ENCODE data around the gene VCX3B. TPM values are rescaled to one million over a fixed set of nuclear protein-coding genes. Genes with fewer than 3 reads are reported as not detected.
"Not testable (repeated sequence)": the region's sequence is repeated elsewhere in the genome, so short reads cannot be mapped to it uniquely, and the experiment has no call there.

Gene VCX3B
- polyA plus RNA-seq (2012; ENCODE audit: insufficient read depth, insufficient read length, low read depth), result not detected

DNA sequence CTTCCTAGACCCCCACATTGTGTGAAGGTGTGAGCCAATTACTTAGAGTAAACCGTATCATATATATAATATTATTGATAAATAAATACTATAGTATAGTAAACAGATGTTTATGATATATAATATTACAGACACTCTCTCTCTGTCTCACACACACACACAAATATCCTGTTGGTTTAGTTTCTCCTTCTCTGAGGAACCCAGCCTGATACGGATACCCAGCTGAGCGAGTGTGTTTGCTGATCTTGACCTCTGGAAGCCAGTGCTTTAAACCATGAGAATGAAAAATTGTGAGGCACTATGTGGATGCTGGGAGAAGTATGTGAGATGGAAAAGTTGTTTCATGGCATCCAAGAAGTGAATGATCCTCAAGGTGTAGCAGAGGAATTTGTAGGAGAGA is at the start of gene VCX3B:
Gene VCX3B (plus strand): TSS at position 301 of the 400 bp plus-strand sequence. CDS start 621 bp downstream, outside the sequence.
- H3K27me3 ChIP-seq; H3K4me3 ChIP-seq (ENCODE audit: low read depth, low read length); H3K4me1 ChIP-seq; H3K9me3 ChIP-seq; H3K36me3 ChIP-seq; DNase-seq: not testable (repeated sequence)

DNA sequence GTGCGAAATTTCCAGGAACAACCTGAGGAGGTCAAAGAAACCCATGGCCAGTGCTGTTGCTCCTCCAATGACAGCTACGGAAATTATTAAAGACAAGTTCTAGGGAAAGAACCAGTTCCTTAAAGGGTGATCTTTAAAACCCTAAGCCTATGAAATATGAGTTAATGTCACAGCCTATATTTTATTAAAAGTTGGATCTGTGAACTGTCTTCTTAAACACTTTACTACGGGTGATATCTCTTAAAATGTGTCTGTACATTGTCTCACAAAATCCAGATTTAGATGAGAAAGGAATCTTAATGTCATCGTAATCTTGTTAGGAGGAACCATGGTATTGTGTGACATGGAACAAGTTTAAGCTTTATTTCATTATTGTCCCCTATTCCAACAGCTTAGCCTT is 46.3 kb upstream of the VCX3B start:
- no peaks in the 10 kb centered on the region for H3K4me1 ChIP-seq
- no peak for DNase-seq
- no peaks in the 10 kb centered on the region for H3K36me3 ChIP-seq
- H3K9me3 ChIP-seq, result no peaks in the 10 kb centered on the region
- H3K27me3 ChIP-seq, result no peaks in the 10 kb centered on the region
- no peak overlapping the region for H3K4me3 ChIP-seq (ENCODE audit: low read depth, low read length)
- TF ChIP-seq, protein P1, sequence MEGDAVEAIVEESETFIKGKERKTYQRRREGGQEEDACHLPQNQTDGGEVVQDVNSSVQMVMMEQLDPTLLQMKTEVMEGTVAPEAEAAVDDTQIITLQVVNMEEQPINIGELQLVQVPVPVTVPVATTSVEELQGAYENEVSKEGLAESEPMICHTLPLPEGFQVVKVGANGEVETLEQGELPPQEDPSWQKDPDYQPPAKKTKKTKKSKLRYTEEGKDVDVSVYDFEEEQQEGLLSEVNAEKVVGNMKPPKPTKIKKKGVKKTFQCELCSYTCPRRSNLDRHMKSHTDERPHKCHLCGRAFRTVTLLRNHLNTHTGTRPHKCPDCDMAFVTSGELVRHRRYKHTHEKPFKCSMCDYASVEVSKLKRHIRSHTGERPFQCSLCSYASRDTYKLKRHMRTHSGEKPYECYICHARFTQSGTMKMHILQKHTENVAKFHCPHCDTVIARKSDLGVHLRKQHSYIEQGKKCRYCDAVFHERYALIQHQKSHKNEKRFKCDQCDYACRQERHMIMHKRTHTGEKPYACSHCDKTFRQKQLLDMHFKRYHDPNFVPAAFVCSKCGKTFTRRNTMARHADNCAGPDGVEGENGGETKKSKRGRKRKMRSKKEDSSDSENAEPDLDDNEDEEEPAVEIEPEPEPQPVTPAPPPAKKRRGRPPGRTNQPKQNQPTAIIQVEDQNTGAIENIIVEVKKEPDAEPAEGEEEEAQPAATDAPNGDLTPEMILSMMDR (IDR thresholded peaks at IDR 0.05; ENCODE audit: low read depth, low read length), result no peak

DNA sequence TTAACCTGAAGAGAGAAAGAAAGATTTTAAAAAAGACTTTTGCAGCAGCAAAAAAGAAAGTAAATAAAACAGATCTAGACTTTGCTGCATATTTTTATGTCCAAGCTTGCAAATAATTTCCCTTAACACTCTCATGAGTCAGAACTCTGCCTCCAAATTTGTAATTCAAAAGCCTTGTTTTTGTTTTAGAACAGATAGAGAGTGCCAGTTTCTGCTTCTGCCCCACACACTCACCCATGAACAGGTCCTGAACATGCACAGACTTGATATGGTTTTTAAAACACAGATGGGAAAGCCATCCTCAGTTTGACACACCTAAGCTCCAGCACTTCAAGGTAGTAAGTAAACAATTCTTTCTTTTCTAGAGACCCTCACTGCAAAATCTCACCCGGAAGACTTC is 39.7 kb upstream of the VCX3B start:
- no peak for DNase-seq
- Histone ChIP-seq H3K4me1 (no peaks in the 10 kb centered on the region), H3K36me3 (no peaks in the 10 kb centered on the region), H3K4me3 (ENCODE audit: low read depth, low read length) (no peak overlapping the region), H3K9me3 (no peaks in the 10 kb centered on the region), H3K27me3 (no peaks in the 10 kb centered on the region)
- TF ChIP-seq, protein P1 (IDR thresholded peaks at IDR 0.05; ENCODE audit: low read depth, low read length), result no peak

DNA sequence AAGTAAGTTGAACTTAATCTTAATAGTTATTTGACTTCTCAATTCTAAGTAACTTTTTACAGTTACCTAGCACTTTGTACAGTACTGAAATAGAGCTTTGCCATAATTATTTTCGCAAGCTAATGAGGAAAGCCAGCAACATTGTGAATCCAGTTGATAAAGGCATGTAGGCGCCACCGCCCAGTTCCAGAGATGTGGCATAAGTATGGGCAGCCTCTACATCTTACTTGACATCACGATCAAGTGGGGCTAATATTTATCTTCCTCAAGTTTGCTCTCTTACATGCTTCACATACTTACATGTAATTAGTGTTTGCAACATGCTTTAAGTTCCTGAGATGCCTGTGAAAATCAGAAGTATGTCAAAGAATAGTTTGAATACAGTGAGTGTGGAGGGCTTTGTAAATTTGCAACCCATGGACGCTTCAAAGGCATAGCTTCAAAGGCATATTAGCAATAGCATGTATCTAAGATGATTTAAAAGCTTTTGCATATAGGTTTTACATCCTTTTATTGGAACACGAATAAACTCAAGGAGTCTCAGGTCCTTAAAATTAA is 34.9 kb upstream of the VCX3B start:
- H3K4me3 ChIP-seq (ENCODE audit: low read depth, low read length), result no peak overlapping the region
- H3K9me3 ChIP-seq, result no peaks in the 10 kb centered on the region
- TF ChIP-seq, protein P1 (IDR thresholded peaks at IDR 0.05; ENCODE audit: low read depth, low read length), result no peak
- H3K36me3 ChIP-seq, result no peaks in the 10 kb centered on the region
- DNase-seq, result no peak
- no peaks in the 10 kb centered on the region for H3K27me3 ChIP-seq
- no peaks in the 10 kb centered on the region for H3K4me1 ChIP-seq

DNA sequence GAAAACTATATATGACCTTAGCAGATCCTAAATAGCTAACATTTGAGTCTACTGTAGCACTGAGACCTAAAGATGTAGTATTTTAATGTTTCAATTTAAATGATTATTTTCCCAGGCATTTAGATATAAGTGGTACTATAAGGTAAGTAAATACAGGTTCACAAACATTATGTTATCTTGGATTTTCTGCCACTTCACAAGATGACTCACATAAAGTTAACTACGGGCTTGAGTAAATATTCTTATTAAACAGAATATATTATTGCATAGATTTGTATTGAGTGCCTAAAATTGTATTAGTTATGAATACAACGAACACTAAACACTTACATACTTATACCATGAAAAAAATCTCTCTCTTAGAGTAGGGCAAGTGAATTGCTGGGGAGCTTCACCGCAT is 34.2 kb upstream of the VCX3B start:
- Histone ChIP-seq H3K9me3 (no peaks in the 10 kb centered on the region), H3K4me1 (no peaks in the 10 kb centered on the region)

DNA sequence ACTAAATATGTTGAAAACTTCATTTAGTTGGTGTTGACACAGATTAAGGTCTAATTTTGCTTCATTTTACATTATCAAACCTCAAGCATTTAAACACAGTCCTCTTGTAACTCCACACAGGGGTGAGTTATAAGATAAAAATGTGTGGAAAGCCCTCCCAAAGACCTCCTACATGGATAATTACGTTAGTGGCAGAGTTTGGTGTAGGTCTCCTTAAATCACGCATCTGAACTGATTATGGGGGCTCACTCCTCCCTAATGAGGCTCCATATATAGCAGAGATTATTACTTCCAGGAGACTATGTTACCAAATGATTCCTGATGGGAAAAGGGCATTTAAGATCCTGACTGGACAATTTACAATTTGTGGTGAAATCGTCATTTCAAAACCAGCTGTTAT is 32.2 kb upstream of the VCX3B start:
- H3K9me3 ChIP-seq, result no peaks in the 10 kb centered on the region
- no peaks in the 10 kb centered on the region for H3K27me3 ChIP-seq
- TF ChIP-seq, protein P1 (IDR thresholded peaks at IDR 0.05; ENCODE audit: low read depth, low read length), result no peak
- H3K4me3 ChIP-seq (ENCODE audit: low read depth, low read length), result no peak overlapping the region
- no peaks in the 10 kb centered on the region for H3K4me1 ChIP-seq
- H3K36me3 ChIP-seq, result no peaks in the 10 kb centered on the region
- no peak for DNase-seq

More for the DNA sequence above, 34.2 kb upstream of the VCX3B start:
- DNase-seq, result no peak
- TF ChIP-seq, protein P1 (IDR thresholded peaks at IDR 0.05; ENCODE audit: low read depth, low read length), result no peak
- no peak overlapping the region for H3K4me3 ChIP-seq (ENCODE audit: low read depth, low read length)
- H3K27me3 ChIP-seq, result no peaks in the 10 kb centered on the region
- no peaks in the 10 kb centered on the region for H3K36me3 ChIP-seq
